Body of pancreas (tissue), 4 donors: ENCODE data around the gene KRT80.

Source experiments
- POLR2A ChIP-seq, 3 donors: fragments of 450-650 bp; IDR thresholded peaks; one replicate each; pipeline ENCODE4 v1.6.1; 2016; ENCODE audit warnings: antibody characterized with exemption in 3 of 3, mild to moderate bottlenecking in 2 of 3
- TF ChIP-seq, protein P1 (sequence below), 7 experiments: fragments of 450-650 bp in 4 of 7; fragments of 200-600 bp in 3 of 7; sonication (generic) in 3 of 7; IDR thresholded peaks; one replicate each; pipeline ENCODE4 v1.5.1; 2016 to 2019; ENCODE audit warnings: antibody characterized with exemption in 7 of 7

DNA sequence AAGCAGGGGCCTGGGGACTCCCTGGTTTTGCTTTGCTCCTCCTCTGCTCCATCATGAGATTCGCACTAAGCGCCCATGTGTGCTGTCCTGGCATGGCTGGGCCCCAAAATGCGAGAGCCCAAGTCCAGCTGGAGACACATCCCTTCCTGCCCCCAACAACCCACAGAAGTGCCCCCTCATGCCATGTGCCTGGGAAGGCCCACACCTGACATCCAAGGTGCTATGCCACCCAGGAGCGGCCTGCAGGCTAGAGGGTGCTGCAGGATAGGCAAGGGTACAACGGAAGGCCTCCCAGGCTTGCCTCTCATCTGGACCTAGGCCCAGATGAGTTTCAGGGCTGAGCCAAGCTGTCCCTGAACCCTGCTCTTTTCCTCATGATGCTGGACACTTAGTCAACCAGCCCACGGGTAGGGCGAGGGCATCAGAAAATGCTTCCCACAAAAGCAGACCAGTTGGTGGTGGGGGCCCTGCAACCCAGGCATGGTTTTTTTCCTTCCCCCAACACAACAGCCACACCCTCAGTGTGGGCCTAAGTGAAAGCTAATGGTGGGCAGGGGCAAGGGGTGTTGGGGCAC lies 13.2 kb upstream of the KRT80 start:
- TF ChIP-seq, protein P1, sequence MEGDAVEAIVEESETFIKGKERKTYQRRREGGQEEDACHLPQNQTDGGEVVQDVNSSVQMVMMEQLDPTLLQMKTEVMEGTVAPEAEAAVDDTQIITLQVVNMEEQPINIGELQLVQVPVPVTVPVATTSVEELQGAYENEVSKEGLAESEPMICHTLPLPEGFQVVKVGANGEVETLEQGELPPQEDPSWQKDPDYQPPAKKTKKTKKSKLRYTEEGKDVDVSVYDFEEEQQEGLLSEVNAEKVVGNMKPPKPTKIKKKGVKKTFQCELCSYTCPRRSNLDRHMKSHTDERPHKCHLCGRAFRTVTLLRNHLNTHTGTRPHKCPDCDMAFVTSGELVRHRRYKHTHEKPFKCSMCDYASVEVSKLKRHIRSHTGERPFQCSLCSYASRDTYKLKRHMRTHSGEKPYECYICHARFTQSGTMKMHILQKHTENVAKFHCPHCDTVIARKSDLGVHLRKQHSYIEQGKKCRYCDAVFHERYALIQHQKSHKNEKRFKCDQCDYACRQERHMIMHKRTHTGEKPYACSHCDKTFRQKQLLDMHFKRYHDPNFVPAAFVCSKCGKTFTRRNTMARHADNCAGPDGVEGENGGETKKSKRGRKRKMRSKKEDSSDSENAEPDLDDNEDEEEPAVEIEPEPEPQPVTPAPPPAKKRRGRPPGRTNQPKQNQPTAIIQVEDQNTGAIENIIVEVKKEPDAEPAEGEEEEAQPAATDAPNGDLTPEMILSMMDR (IDR thresholded peaks at IDR 0.05) = no peak
- no peak for TF ChIP-seq POLR2A (IDR thresholded peaks at IDR 0.05)
